HG02840 (cell line): ENCODE data around the gene PATL2.
"Not testable (repeated sequence)": the region's sequence is repeated elsewhere in the genome, so short reads cannot be mapped to it uniquely, and the experiment has no call there.

ENCODE experiments used
- ATAC-seq: cut with Tn5 transposase; IDR thresholded peaks from one replicate; pipeline ENCODE4 v1.9.1; 2021; ENCODE audit warnings: mild to moderate bottlenecking, moderate library complexity, moderate number of reproducible peaks; ENCODE audit not compliant: unreplicated experiment, low FRiP score

PATL2 gene

DNA sequence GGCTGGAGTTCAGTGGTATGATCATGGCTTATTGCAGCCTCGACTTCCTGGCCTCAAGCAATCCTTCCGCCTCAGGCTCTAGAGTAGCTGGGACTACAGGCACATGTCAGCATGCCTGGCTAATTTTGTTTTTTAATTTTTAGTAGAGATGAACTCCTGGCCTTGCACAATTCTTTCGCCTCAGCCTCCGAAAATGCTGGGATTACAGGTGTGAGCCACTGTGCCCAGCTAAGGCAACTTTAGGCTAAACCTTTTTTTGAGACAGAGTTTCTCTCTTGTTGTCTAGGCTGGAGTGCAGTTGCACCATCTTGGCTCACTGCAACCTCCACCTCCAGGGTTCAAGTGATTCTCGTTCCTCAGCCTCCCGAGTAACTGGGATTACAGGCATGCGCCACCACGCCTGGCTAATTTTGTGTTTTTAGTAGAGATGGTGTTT is 8.9 kb upstream of the PATL2 start:
- ATAC-seq, result not testable (repeated sequence)

GRCh38 chr15:44719293-44719999 is 8.3 kb upstream of the PATL2 start:
- peak; percentile 37 for ATAC-seq

- ATAC-seq, result no peak
These were observed 7.8 kb upstream of the PATL2 start for GRCh38 chr15:44718927-44719292.

- ATAC-seq, result no peak
These were observed 7.2 kb upstream of the PATL2 start for GRCh38 chr15:44718180-44718926.

GRCh38 chr15:44716983-44717602 is 6.0 kb upstream of the PATL2 start:
- no peak for ATAC-seq

- ATAC-seq, result no peak
These were observed 4.7 kb upstream of the PATL2 start for GRCh38 chr15:44715797-44716334.

- ATAC-seq, result no peak
These were observed 4.1 kb upstream of the PATL2 start for GRCh38 chr15:44715142-44715796.

- ATAC-seq, result no peak
These were observed 2.2 kb upstream of the PATL2 start for GRCh38 chr15:44713006-44713966.

DNA sequence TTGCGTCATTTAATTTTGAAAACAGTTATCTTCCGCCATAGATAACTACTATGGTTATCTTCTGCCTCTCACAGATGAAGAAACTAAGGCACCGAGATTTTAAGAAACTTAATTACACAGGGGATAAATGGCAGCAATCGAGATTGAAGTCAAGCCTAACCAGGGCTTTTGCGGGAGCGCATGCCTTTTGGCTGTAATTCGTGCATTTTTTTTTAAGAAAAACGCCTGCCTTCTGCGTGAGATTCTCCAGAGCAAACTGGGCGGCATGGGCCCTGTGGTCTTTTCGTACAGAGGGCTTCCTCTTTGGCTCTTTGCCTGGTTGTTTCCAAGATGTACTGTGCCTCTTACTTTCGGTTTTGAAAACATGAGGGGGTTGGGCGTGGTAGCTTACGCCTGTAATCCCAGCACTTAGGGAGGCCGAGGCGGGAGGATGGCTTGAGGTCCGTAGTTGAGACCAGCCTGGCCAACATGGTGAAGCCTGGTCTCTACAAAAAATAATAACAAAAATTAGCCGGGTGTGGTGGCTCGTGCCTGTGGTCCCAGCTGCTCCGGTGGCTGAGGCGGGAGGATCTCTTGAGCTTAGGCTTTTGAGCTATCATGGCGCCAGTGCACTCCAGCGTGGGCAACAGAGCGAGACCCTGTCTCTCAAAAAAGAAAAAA is 1.4 kb upstream of the PATL2 start:
- no peak for ATAC-seq

DNA sequence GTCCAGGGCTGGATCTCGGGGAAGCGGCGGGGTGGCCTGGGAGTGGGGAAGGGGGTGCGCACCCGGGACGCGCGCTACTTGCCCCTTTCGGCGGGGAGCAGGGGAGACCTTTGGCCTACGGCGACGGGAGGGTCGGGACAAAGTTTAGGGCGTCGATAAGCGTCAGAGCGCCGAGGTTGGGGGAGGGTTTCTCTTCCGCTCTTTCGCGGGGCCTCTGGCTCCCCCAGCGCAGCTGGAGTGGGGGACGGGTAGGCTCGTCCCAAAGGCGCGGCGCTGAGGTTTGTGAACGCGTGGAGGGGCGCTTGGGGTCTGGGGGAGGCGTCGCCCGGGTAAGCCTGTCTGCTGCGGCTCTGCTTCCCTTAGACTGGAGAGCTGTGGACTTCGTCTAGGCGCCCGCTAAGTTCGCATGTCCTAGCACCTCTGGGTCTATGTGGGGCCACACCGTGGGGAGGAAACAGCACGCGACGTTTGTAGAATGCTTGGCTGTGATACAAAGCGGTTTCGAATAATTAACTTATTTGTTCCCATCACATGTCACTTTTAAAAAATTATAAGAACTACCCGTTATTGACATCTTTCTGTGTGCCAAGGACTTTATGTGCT is 721 bp upstream of the PATL2 start:
- no peak for ATAC-seq

- ATAC-seq, result peak; percentile 1
These were observed 657 bp downstream of the PATL2 start for GRCh38 chr15:44710236-44711095.

- ATAC-seq, result no peak
These were observed 4.0 kb downstream of the PATL2 start for GRCh38 chr15:44706946-44707636.

- no peak for ATAC-seq
These were observed 4.7 kb downstream of the PATL2 start for GRCh38 chr15:44706401-44706800.

GRCh38 chr15:44705986-44706385 is 5.1 kb downstream of the PATL2 start:
- no peak for ATAC-seq

DNA sequence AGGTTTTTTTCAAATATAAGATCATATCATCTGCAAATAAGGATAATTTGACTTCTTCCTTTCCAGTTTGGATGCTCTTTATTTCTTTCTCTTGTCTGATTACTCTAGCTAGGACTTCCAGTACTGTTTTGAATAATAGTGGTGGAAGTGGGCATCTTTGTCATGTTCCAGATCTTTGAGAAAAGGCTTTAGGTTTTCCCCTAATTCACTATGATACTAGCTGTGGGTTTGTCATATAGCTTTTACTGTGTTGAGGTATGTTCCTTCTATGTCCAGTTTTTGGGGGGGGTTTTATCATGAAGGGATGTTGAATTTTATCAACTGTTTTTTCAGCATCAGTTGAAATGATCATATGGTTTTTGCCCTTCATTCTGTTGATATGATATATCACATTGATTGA is 10.4 kb downstream of the PATL2 start:
- ATAC-seq, result not testable (repeated sequence)

DNA sequence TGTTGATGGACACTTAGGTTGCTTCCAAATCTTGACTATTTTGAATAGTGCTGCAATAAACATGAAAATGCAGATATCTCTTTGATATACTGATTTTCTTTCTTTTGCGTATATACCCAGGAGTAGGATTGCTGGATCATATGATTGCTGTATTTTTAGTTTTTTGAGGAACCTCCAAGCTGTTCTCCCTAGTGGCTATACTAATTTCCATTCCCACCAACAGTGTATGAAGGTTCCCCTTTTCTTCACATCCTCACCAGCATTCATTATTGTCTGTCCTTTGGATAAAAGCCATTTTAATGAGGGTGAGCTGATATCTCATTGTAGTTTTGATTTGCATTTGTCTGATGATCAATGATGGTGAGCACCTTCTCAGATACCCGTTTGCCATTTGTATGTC is 12.5 kb downstream of the PATL2 start:
- no peak for ATAC-seq

GRCh38 chr15:44697014-44697413 is 14.1 kb downstream of the PATL2 start:
- ATAC-seq, result no peak
